HG02970 (cell line): ENCODE results near the gene RAB11FIP3.
"Not testable (repeated sequence)": the region's sequence is repeated elsewhere in the genome, so short reads cannot be mapped to it uniquely, and the experiment has no call there.

ENCODE experiments used
- ATAC-seq: cut with Tn5 transposase; IDR thresholded peaks from one replicate; pipeline ENCODE4 v1.9.1; 2021; ENCODE audit warnings: mild to moderate bottlenecking, moderate library complexity, moderate number of reproducible peaks; ENCODE audit not compliant: unreplicated experiment, low FRiP score

The RAB11FIP3 gene

GRCh38 chr16:425082-425718 is at the start of gene RAB11FIP3:
RAB11FIP3 (plus strand) TSS chr16:425649; CDS start chr16:426007, 358 bp downstream.
- peak; percentile 79 for ATAC-seq

- ATAC-seq: no peak
Observed at GRCh38 chr16:375927-376816, 49.3 kb upstream of the RAB11FIP3 start.

DNA sequence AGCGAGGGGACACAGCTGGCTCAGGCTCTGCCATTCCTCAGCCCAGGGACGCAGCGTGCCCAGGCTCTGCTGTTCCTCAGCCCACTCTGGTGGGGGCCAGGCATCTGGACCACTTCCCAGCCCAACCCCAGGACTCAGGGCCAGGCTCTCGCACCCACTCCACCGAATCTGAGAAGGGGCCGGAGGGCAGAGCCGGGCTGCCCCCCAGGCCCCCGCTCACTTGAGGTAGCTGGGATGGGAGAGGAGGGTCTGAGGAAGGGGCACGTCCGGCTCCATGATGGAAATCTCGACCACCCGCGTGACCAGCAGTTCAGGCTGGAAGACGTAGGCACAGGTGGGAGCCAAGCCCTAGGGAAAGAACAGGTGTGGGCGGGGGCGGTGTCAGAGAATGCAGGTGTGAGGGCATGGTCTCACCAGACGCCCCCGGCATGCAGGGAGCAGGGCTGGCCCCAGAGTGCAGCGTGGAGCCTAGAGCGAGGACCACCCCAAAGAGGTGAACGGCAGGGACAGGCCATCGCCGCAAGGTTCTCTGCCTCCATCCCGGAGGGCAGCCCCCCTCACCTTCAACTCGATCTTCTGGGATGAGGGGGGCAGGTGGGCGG is 48.5 kb upstream of the RAB11FIP3 start:
- no peak for ATAC-seq

DNA sequence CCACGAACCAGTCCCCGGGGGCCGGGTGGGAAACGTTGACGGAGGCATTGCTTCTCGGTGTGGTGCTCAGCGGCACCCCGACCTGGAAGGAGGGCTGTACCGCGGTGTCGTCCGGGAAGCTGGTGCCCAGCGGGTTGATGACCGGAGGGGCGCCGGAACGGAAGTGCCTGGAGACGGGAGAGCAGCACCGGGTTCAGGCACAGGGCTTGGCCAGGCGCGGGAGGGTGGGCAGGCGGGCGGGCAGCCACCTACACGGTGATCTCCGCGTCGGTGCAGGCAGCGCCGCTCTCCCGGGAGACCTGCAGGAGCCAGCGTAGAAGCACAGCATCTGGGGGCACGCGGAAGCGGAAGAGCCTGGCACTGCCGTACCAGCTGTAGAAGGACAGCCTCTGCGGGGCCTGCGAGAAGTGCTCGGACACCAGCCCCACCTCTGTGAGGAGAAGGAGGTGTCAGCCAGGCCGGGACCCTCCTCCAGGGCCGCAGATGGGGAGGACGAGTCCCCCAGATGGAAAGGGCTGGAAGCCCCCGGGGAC is 48.0 kb upstream of the RAB11FIP3 start:
- no peak for ATAC-seq

GRCh38 chr16:378113-378820 is 47.2 kb upstream of the RAB11FIP3 start:
- ATAC-seq: not testable (repeated sequence)

- ATAC-seq: no peak
Observed at GRCh38 chr16:378821-379182, 46.6 kb upstream of the RAB11FIP3 start.

DNA sequence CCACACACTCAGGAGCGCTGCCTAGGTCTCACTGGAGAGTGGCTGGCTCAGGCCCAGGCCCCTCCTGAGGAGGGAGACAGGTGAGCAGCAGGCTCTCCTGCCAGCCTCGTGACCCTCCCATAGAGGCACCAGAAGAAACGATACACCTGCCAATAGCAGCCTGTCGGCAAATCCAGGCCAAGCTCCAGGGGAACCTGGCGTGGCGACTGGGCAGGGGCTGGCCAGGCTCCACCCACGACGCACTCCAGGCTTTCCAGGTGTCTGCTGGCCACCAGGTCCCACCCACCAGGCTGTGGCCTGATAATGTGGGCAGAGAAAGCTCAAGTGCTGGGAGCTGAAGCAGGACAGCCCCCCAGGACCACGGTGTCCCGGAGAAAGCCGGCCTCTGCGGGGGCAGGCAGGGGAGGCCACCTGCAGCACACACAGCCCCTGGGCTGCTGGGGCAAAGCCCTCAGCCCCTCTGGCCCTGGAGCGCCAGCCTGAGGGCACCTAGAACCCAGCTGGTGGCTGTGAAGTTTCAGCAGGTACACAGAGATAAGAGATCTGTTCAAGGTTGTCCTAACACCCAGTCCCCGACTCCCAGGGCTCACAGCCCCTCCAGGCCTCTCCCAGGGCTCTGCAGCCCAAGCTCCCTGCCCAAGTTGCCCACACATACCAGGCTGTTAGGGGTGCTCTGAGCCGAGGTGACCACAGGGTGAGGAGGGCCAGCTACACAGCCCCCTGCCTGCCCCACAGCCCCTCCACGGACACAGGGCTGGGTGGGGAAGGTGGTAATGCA is 46.1 kb upstream of the RAB11FIP3 start:
- ATAC-seq: no peak

- ATAC-seq: no peak
Observed at GRCh38 chr16:379961-380761, 45.3 kb upstream of the RAB11FIP3 start.

- no peak for ATAC-seq
Observed at GRCh38 chr16:380762-381011, 44.8 kb upstream of the RAB11FIP3 start.

GRCh38 chr16:381012-381788 is 44.2 kb upstream of the RAB11FIP3 start:
- ATAC-seq: peak; percentile 6

GRCh38 chr16:381789-382717 is 43.4 kb upstream of the RAB11FIP3 start, which contains the start of gene PGAP6:
PGAP6 (minus strand) TSS chr16:381978; CDS start chr16:381821, 157 bp downstream.
- ATAC-seq: peak; percentile 65

DNA sequence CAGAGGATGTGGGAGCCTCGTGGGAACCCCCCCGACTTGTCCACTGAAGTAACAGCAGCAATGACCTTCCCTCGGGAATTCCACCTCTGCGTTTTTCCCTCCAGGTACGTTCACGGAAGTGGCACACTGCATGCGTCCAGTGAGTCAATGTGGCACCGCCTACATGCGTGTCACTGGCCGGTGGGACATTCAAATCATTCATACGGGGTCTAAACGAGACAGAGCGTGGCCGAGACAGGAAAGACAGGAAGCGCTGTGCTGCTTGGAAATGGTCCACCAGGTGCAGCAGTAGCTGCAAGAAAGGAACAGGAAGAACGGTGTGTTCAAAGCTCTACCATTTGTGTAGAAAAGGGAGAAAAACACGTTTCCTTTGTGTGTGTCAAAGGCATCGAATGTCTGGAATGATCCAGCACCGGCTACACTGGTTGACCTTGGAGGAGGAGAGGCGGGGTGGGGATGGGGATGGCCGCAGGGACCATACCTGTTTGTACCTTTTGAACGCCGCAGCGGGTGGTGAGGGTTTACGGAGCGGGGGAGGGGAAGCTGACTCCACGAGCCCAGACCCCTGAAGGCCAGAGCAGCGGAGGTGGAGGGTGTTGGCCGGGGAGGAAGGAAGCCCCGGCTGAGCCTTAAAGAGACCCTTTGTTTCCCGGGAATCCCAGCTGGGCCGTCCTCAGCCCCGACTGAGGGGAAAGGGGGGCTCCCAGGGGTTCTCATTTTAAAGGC is 42.0 kb upstream of the RAB11FIP3 start:
- ATAC-seq: no peak

GRCh38 chr16:386641-387156 is 38.8 kb upstream of the RAB11FIP3 start:
- no peak for ATAC-seq

GRCh38 chr16:387761-388666 is 37.4 kb upstream of the RAB11FIP3 start:
- ATAC-seq: not testable (repeated sequence)

- no peak for ATAC-seq
Observed at GRCh38 chr16:389352-389751, 36.1 kb upstream of the RAB11FIP3 start.
